Heart left ventricle (tissue), 16 donors: Measurements from ENCODE around the gene POU1F1. TPM values are rescaled to one million over a fixed set of nuclear protein-coding genes. Genes with fewer than 3 reads are reported as not detected.

Experiments used
- ATAC-seq, 4 donors: fragments of 200-7000 bp; cut with Tn5 transposase; one replicate each; pipeline ENCODE4 v1.9.1; 2020 to 2022; ENCODE audit warnings: moderate library complexity in 4 of 4, mild to moderate bottlenecking in 3 of 4, moderate number of reproducible peaks in 1 of 4
- DNase-seq, 5 donors: peaks; one replicate each; pipeline ENCODE4 v3.0.0-alpha.2; 2020
- H3K27ac ChIP-seq, 12 donors: fragments of 200-600 bp; sonication (generic) in 4 of 12; one replicate each; pipeline versions ENCODE4 v1.5.0 to v1.8.0; 2016 to 2022; ENCODE audit warnings: mild to moderate bottlenecking in 2 of 12
- H3K27me3 ChIP-seq, 9 donors: fragments of 200-600 bp; sonication (generic) in 2 of 9; one replicate each; pipeline versions ENCODE4 v1.5.1 to v1.8.0; 2016 to 2022; ENCODE audit warnings: mild to moderate bottlenecking in 3 of 9
- H3K36me3 ChIP-seq, 9 donors: fragments of 200-600 bp; sonication (generic) in 2 of 9; one replicate each; pipeline versions ENCODE4 v1.5.0 to v1.8.0; 2018 to 2022; ENCODE audit warnings: mild to moderate bottlenecking in 2 of 9
- H3K4me1 ChIP-seq, 12 donors: fragments of 200-600 bp; sonication (generic) in 4 of 12; one replicate each; pipeline versions ENCODE4 v1.5.0 to v1.8.0; 2016 to 2022; ENCODE audit warnings: mild to moderate bottlenecking in 3 of 12
- H3K4me3 ChIP-seq, 12 donors: fragments of 200-600 bp; sonication (generic) in 4 of 12; one replicate each; pipeline versions ENCODE4 v1.5.0 to v1.8.0; 2017 to 2022; ENCODE audit warnings: mild to moderate bottlenecking in 9 of 12, moderate library complexity in 4 of 12
- H3K9me3 ChIP-seq, 12 donors: fragments of 200-600 bp; sonication (generic) in 4 of 12; one replicate each; pipeline versions ENCODE4 v1.5.0 to v1.8.0; 2016 to 2022; ENCODE audit warnings: mild to moderate bottlenecking in 1 of 12
- POLR2A ChIP-seq, 2 donors: fragments of 450-650 bp; IDR thresholded peaks; one replicate each; pipeline ENCODE4 v1.6.1; 2017; ENCODE audit warnings: antibody characterized with exemption in 2 of 2, mild to moderate bottlenecking in 2 of 2, moderate library complexity in 2 of 2
- WGBS, 4 donors: extraction: QIAGEN DNeasy Blood & Tissue Kit in 2 of 4; methylation state at CpG; one replicate each; pipeline versions ENCODE4 v1.1.5 to v1.1.7; 2013 to 2018; 5-methylcytosine and 5-hydroxymethylcytosine counted together
- intact Hi-C, 10 donors: fragments of 100-400 bp; cut with DNase I; formaldehyde crosslinking; loops; one replicate each; pipeline versions ENCODE4 v1.11.1 to v1.14.2; 2022
- long read RNA-seq, 3 donors: library from polyadenylated mRNA; unstranded; transcript quantifications; one replicate each; pipeline ENCODE4 v2.0.0, GENCODE V29; 2020 to 2021
- polyA plus RNA-seq, 2 donors: library from polyadenylated mRNA; stranded (reverse); fragments of 200-250 nt; gene quantifications; one replicate each; pipeline ENCODE4 v1.2.3, GENCODE V29; 2013
- total RNA-seq, 9 donors: library from RNA; depleted of rRNA in 2 of 9; stranded (reverse); fragments of >200 nt in 2 of 9; fragmentation: NEBNext Ultra II Directional in 3 of 9; extraction: Animal tissue kit (Norgen Biotek cat#: 25700) in 3 of 9; gene quantifications; one replicate each; pipeline versions ENCODE4 v1.1.0 to v1.2.4, GENCODE V29; 2016 to 2023
- TF ChIP-seq, protein P1 (sequence below), 12 donors: fragments of 200-600 bp; sonication (generic) in 4 of 12; IDR thresholded peaks; one replicate each; pipeline versions ENCODE4 v1.5.0 to v1.8.0; 2018 to 2022; ENCODE audit warnings: antibody characterized with exemption in 12 of 12, mild to moderate bottlenecking in 5 of 12
- donor health status: ischemic (EF 13 %, LVEDD 7.1; RV severe dilation, severe dysfunction).
- donor health status: healthy with polysubstance abuse.
- donor health status: DM: no; HTN: yes; CAD: no.
- donor health status: DM: no; HTN: no; CAD: no.
- donor health status: ischemic (EF 25% LVEDD 6.9; RV normal size, moderate dysfunction).
- donor health status: ischemic (EF 25% LVEDD 5.7; RV mildly dilated, moderate dysfunction).
- donor health status: healthy.
- donor health status: DM: yes; HTN: yes; CAD: no.
- donor health status: ischemic (EF 35%, LVEDD 5.7; RV mildly dilated, moderate dysfunction).
- donor health status: nonischemic (EF 11% LVEDD 7.7; RV severe dilation, severe dysfunction).
- donor health status: DM: yes; HTN: yes; CAD: no.
- donor health status: PGD.
- donor health status: ischemic (EF 29% LVEDD 5.4; RV normal size, mild dysfunction).
- donor health status: nonischemic (EF 23%, LVEDD 6.1; RV moderate dilation, normal function).

Gene POU1F1, protein sequence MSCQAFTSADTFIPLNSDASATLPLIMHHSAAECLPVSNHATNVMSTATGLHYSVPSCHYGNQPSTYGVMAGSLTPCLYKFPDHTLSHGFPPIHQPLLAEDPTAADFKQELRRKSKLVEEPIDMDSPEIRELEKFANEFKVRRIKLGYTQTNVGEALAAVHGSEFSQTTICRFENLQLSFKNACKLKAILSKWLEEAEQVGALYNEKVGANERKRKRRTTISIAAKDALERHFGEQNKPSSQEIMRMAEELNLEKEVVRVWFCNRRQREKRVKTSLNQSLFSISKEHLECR
- total RNA-seq: not detected
- polyA plus RNA-seq: not detected
- long read RNA-seq, donor 1: 0 reads
- long read RNA-seq, donor 2: 0 reads
- long read RNA-seq, donor 3: 0 reads

DNA sequence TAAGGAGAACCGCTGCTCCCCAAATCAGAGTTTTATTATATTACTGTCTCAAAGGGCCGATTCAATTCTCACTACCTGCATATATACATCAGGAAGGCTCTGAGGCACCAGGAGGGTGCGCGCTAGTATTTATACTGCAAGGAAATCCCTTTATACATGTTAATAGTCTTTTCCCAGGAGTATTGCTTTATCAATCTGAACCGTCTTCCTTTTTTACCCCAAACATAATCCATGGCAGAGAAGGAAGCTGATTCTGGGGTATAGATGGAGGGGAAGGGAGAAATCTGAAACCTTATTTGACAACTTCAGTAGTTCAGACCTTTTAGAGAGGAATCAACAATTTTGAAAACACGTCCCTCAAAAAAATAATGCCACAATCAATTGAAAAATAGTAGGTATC, at the start of gene POU1F1:
POU1F1 (minus strand) TSS at position 101 of the 400 bp plus-strand sequence. CDS start 122 bp downstream, outside the sequence.
- 74 to 84% (median 79%) methylated on average over 6 of the region's 6 CpGs for WGBS, 4 donors
- H3K27ac ChIP-seq: no peak within 1 kb of the TSS
- peaks cover 0 to 3% (median 0%) of the 10 kb centered on the region in 12 donors for H3K4me1 ChIP-seq
- no peaks in the 10 kb centered on the region for H3K36me3 ChIP-seq
- TF ChIP-seq, protein P1, sequence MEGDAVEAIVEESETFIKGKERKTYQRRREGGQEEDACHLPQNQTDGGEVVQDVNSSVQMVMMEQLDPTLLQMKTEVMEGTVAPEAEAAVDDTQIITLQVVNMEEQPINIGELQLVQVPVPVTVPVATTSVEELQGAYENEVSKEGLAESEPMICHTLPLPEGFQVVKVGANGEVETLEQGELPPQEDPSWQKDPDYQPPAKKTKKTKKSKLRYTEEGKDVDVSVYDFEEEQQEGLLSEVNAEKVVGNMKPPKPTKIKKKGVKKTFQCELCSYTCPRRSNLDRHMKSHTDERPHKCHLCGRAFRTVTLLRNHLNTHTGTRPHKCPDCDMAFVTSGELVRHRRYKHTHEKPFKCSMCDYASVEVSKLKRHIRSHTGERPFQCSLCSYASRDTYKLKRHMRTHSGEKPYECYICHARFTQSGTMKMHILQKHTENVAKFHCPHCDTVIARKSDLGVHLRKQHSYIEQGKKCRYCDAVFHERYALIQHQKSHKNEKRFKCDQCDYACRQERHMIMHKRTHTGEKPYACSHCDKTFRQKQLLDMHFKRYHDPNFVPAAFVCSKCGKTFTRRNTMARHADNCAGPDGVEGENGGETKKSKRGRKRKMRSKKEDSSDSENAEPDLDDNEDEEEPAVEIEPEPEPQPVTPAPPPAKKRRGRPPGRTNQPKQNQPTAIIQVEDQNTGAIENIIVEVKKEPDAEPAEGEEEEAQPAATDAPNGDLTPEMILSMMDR (IDR thresholded peaks at IDR 0.05): no peak
- TF ChIP-seq POLR2A (IDR thresholded peaks at IDR 0.05): no peak
- no peak within 1 kb of the TSS for H3K4me3 ChIP-seq
- no peaks in the 10 kb centered on the region for H3K9me3 ChIP-seq
- DNase-seq: no peak
- peaks cover 0 to 3% (median 0%) of the 10 kb centered on the region in 9 donors for H3K27me3 ChIP-seq
- intact Hi-C loops: no loop called here
- no peak for ATAC-seq

DNA sequence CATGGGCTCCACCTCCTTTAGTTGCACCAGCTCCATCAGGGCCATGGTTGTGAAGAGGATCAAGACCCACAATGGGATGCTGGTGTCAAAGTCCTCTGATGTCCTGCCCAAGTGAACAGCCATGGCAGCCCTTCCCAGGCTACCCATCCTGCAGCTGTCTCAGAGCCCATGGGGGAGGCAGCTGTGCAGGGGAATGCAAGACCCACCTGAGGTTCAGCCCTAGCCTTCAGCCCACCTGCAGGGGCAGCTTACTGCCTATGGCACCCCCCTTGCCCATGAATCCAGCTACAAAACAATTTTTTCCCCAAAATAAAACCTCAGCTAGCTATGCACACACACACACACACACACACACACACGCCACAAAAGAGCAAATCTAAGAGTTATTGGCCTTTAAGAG, 48.2 kb upstream of the POU1F1 start:
- H3K27me3 ChIP-seq: no peaks in the 10 kb centered on the region
- H3K4me3 ChIP-seq: no peak overlapping the region
- TF ChIP-seq, protein P1 (IDR thresholded peaks at IDR 0.05): no peak
- no peak for TF ChIP-seq POLR2A (IDR thresholded peaks at IDR 0.05)
- WGBS, 4 donors: 49 to 54% (median 52%) methylated on average over 1 of the region's 1 CpG
- H3K36me3 ChIP-seq: no peaks in the 10 kb centered on the region
- intact Hi-C loops: no loop called here
- ATAC-seq (no peak), DNase-seq (no peak)
- no peaks in the 10 kb centered on the region for H3K4me1 ChIP-seq
- no peak overlapping the region for H3K27ac ChIP-seq
- peaks cover 0 to 5% (median 0%) of the 10 kb centered on the region in 12 donors for H3K9me3 ChIP-seq

DNA sequence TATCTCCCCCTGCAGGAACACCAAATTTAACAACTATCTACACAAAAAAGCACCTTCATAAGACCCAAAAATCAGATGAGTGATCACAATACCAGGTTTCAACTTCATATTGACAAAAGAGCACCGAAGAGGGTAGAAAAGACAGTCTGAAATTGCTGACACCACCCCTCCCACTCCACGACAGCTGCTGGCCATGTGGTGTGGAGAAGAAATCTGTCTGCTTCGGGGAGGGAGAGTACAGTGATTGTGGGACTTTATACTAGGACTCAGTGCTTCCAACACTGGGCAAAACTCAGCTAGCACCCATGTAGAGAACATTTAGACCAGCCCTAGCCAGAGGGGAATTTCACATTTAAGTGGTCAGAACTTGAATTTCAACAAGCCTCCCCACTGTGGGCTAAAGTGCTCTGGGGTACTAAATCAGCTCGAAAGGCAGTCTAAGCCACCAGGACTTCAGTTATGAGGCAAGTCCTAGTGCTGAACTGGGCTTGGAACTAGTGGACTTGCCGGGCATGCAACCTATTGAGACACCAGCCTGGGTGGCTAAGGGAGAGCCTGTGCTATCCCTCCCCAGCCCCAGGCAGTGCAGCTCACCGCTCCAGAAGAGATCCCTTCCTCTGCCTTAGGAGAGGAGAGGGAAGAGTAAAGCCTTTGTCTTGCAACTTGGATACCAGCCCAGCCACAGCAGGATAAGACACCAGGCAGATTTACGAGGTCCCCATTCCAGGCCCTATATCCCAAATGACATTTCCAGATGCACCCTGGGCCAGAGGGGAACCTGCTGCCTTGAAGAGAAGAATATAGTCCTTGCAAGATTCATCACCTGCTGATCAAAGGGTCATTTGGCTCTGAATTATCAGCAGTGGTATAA, 44.6 kb upstream of the POU1F1 start:
- no peak for TF ChIP-seq POLR2A (IDR thresholded peaks at IDR 0.05)
- TF ChIP-seq, protein P1 (IDR thresholded peaks at IDR 0.05): no peak
- ATAC-seq: no peak
- intact Hi-C loops: no loop called here

DNA sequence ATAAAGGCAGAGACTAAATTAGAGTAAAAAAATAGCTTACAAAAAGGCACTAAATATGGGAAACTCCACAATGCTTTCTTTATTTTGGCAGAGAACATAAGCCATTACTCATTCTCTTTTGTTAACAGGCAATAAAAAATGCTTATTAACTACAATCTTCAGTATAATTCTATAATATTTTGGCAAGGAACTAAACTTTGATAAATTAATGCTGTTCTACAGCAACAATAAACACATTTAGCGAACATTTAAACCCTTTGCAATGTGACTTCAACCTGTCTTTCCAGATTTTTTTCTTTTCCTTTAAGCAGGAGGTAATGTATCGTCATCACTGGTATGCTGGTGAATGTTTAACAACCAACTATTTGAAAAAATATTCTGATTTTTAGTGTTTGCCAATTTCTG, 42.2 kb upstream of the POU1F1 start:
- H3K4me3 ChIP-seq: no peak overlapping the region
- H3K9me3 ChIP-seq: no peaks in the 10 kb centered on the region
- H3K36me3 ChIP-seq: no peaks in the 10 kb centered on the region
- no peaks in the 10 kb centered on the region for H3K4me1 ChIP-seq
- H3K27me3 ChIP-seq: no peaks in the 10 kb centered on the region
- whole genome bisulfite sequencing, 4 donors: 53 to 67% (median 64%) methylated on average over 2 of the region's 2 CpGs
- TF ChIP-seq POLR2A (IDR thresholded peaks at IDR 0.05): no peak
- TF ChIP-seq, protein P1 (IDR thresholded peaks at IDR 0.05): no peak
- no peak overlapping the region for H3K27ac ChIP-seq
- DNase-seq: no peak
- ATAC-seq: no peak
- intact Hi-C loops: no loop called here

More for the DNA sequence above, 44.6 kb upstream of the POU1F1 start:
- 50 to 68% (median 63%) methylated on average over 6 to 7 of the region's 7 CpGs for WGBS, 4 donors
- H3K27ac ChIP-seq: no peak overlapping the region
- H3K9me3 ChIP-seq: peaks cover 0 to 5% (median 0%) of the 10 kb centered on the region in 12 donors
- no peaks in the 10 kb centered on the region for H3K27me3 ChIP-seq
- DNase-seq: no peak
- no peaks in the 10 kb centered on the region for H3K4me1 ChIP-seq
- no peaks in the 10 kb centered on the region for H3K36me3 ChIP-seq
- H3K4me3 ChIP-seq: no peak overlapping the region
